ENCODE data around the gene TEAD1.

Gene TEAD1

GRCh38 chr11:12666915-12667314, 7.3 kb upstream of the TEAD1 start:
- no peak for DNase-seq (ENCODE audit: low read depth)

- no peak for DNase-seq (ENCODE audit: low read depth)
Measured at GRCh38 chr11:12667646-12668045, 6.6 kb upstream of the TEAD1 start.

DNA sequence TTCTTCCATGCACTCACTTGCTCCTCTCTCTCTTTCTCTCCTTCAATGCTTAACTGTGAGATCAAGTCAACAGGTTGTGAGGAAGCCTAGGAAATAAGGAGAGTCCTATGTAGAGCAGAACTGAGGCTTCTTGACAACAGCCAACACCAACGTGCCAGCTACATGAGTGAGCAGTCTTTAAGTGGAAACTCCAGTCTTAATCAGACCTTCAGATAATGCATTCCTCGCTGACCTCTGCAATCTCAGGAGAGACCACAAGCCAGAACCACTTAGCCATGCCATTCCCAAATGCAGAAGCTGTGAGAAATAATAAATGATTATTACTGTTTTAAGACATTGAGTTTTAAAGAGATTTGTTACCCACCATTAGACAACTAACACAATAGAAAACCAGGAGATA, 6.1 kb upstream of the TEAD1 start:
- no peak for DNase-seq (ENCODE audit: low read depth)

DNA sequence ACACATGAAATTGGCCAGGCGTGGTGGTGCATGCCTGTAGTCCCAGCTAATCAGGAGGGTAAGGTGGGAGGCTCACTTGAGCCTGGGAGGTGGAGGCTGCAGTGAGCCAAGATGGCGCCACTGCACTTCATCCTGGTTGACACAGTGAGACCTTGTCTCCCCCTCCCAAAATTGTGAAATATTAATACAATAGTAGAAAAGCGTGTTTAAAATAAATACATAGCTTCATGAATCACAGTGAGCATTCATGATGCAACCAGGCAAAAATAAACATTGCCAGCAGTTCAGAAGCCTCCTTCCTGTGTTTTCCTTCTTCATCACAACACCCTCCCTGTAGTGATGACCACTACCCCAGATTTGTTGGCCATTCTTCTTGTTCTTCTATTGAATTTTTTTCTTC, 4.3 kb upstream of the TEAD1 start:
- no peak for DNase-seq (ENCODE audit: low read depth)

DNA sequence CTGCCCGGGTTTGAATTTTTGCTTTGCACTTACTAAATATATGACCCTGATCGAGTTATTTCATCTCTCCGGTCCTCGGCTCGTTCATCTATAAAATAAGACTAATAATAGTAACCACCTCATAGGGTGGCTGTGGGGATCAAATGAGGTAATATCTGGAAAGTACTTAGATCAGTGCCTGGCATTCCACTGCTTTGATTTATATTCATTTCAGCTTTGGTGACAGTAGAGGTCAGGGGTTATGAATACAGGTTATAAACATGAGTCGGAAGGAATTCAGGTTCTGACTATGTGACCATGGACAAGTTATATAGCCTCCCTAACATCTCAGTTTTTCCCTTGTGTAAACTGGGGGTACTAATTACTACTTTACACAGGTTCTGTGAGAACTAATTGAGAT, 2.9 kb upstream of the TEAD1 start:
- DNase-seq (ENCODE audit: low read depth), result no peak

DNA sequence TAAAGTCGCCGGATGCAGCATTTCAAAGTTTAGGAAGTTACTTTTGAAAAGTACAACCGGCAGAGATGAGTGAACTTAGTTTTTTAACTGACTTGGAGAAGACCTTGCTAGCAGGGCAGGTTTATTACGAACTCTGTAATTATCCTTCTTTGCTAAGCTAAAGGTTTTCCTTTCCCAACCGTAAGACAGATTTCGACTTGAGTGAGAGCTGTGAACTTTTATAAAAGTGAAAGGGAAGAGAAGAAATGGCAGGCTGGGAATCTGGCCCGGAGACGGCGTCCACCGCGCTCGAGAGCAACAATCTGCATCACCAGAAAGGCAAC, 659 bp upstream of the TEAD1 start:
- no peak for DNase-seq (ENCODE audit: low read depth)

DNA sequence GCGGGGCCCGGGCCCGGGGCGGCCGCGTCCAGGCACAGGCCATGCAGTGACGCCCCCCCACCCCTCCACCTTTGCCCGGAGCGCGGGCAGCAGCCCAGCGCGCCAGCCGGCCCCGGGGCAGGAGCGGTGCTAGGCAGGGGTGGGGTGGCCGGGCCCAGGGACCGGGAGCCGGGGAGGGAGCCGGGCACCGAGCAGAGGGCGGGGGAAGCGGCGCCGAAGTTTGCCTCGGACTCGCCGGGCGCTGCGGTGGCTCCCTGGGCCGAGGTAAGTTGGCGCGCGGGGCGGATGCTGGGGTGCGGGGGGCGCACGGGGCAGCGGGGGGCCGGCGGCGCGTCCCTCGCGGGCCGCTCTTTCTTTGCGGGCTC, 332 bp downstream of the TEAD1 start:
- DNase-seq (ENCODE audit: low read depth), result no peak

DNA sequence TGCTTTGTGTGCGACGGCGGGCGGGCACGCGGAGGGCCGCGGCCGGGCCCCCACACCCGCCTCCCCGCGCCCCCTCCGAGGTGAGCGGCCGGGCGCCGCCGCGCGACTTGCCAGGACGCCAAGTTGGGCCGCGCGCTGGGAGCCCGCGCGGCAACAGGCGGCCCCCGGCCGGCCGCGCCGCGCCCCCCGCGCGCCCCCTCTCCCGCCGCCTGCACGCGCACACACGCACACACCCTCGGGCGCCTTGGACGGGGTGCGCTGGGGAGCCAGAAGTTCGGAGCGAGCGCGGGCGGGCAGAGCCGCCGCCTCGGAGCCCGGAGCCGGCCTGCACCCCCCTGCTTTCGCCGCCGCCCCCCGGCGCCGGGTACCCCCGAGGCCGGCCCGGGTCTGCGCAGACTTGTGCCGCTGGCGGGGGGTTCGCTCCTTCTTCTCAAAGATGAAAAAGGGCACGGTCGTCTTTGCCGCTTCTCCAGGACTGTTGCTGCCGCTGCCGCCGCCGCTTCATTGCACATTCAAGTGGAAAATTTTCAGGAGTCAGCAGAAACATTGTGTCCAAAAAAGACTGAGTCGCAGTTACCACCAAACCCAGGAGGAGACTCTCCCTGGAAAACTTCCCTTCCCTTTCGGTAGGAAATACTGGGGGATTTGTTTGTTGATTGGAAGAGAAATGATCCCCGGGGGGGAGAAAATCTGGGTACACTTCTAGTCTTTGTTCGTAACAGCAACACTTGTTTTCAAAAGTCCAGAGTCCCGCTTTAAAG, 895 bp downstream of the TEAD1 start:
- DNase-seq (ENCODE audit: low read depth), result no peak

GRCh38 chr11:12675951-12676711, 1.9 kb downstream of the TEAD1 start:
- no peak for DNase-seq (ENCODE audit: low read depth)

DNA sequence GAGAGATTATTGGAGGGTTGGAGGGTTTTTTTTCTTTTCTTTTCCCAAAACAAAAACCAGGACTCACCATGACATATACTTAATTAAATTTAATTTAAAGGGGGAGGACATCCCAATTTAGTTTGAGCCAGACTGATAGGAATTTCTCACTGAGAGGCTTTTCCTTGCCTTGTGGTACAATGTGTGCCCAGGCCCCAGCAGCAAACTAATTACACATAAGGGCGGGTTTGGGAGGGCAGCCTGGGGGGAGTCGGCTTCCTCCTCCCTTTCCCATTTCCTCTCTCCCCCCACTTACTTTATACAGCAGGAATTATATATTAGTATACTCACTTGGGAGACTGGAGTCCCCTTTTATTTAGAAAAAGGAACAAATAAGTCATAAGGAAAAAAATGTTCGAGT, 2.9 kb downstream of the TEAD1 start:
- DNase-seq (ENCODE audit: low read depth), result no peak

DNA sequence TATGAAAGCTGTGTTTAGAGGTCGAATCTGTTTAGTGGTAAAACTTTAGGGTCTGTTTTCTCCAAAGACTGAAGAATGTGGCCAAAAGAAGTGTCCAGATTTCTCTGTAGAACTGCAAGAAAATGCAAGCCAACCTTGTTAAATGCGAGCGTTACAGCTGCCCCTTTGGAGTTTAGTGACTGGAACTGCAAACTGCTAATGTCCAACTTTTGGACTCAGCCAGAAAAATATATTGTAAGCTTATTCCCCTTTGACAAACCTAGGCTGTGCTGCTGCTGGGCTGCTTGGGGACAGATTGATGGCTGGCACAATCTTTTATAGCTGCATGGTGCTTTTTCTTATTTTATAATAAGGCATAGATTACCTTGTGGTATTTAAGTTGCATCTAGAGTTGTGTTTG, 3.9 kb downstream of the TEAD1 start:
- no peak for DNase-seq (ENCODE audit: low read depth)

- no peak for DNase-seq (ENCODE audit: low read depth)
Measured at GRCh38 chr11:12678991-12679390, 4.8 kb downstream of the TEAD1 start.

- no peak for DNase-seq (ENCODE audit: low read depth)
Measured at GRCh38 chr11:12679471-12679870, 5.2 kb downstream of the TEAD1 start.

DNA sequence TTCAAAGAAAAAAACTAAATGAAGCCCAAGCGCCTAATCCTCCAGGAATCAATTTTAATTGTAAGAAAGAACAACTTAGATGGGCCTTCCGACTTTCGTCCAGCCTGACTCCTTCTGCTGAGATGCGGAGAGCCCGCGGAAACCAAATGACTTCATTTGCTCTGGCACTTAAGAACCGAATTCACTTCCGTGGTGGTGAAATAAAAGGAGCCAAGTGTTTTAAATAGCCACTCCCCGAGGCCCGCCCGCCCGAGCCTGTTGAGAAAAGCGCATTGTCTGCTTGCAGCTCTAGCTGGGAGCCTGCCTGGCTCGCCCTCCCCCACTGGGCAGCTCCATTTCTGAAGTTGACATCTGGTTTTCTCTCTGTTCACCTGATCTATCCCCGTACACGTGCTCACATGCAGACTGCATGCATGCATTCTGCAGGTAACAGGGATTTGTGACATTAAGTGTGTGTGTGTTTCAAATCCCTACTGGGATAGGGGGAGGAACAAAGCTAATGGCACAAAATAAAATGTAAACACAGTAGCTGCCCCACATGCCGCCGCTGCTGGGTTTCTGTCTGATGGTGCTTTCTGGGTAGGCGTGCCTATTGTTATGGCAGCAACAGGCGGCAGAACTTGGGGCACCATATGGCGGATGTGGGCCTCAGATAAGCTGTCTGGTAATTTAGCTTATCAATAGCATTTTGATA, 6.2 kb downstream of the TEAD1 start:
- no peak for DNase-seq (ENCODE audit: low read depth)

GRCh38 chr11:12680940-12681258, 6.7 kb downstream of the TEAD1 start:
- no peak for DNase-seq (ENCODE audit: low read depth)

DNA sequence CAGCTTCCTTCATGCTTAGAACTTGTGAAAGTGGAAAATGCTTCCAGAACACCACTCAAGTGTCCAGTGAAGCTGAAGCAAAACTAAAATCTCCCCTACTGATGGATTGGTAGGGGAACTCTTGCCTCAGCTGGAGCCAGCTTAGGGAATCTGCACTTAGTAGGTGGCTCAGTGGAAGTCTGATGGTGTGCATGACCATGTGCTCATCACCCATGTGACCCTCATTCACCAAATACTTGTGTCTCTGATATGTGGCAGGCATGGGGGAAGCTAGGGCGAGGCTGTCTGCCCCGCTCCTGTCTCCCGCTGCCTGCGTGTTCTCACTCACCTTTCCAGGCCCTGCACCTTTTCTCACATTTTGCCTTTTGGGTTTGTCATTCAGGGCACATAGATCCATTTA, 7.2 kb downstream of the TEAD1 start:
- DNase-seq (ENCODE audit: low read depth), result no peak

- DNase-seq (ENCODE audit: low read depth), result no peak
Measured at GRCh38 chr11:12682288-12682687, 8.1 kb downstream of the TEAD1 start.

DNA sequence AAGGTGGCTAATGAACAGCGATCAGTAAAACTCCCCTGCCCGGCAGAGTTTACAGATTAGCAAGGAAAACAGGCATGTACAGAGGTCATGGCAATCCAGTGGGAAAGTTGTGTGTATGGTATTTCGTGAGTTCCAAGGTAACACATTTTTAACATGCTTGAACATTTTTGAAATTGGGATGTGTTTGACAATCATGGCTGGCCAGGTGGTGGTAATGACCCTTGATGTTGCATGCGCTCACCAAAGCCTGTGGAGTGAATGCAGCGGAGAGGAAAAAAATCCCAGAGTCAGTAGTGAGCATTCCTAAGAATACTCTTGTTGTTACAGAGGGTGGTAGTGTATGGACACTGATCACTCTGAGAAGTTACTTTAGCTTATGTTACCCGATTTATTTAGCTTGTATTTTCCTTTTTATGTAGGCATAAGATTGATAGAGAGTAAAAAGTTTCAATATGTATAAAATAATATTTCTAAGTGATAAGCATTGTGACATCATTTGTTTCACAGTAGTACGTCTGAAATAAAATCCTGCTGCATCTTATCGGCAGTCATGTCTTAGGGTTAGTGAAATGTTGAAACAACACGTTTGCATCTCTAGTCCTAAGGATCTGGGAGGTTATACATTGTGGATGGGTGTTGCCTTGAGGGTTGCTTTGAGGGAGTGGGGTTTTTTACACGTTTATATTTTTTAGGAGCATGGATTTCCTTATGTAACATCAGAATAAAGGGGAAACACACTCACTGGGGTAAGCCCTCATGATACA, 8.7 kb downstream of the TEAD1 start:
- DNase-seq (ENCODE audit: low read depth), result no peak

DNA sequence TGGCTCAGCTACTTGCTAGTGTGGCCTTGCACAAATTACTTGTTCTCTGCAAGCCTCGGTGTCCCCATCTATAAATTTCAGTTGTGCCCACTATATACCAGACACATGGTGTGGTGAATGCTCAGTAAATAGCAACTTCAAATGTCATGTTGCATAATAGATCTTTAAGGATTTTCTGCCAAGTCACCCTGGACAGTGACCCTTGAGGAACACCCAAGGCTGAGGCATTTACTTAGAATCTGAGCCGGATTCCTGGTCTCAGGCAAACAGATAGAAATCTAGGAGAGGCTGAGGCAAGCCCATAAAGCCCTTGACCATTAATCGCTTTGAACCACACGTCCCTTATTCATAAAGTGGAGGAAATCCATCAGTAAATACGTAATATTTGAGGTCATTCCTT, 9.7 kb downstream of the TEAD1 start:
- DNase-seq (ENCODE audit: low read depth), result no peak

GRCh38 chr11:12684315-12684714, 10.1 kb downstream of the TEAD1 start:
- no peak for DNase-seq (ENCODE audit: low read depth)

DNA sequence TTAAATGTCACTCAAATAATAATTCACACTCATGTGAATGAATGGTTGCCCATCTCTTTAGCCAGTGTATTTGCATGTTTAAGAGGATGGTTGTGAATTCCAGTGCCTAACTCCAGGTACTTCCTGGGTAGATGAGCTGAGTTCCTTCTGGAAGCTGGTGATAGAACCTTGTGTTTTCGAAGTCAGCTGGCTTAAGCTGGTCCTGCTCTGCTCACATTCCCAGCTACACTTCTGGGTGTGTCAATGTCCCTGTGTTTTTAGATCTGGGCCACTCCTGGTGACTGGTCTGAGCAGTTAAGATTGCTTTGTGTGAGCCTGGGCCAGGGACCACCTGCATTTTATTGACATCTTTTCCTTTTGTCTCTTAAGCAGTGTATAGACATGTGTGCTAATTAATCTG, 10.6 kb downstream of the TEAD1 start:
- no peak for DNase-seq (ENCODE audit: low read depth)

DNA sequence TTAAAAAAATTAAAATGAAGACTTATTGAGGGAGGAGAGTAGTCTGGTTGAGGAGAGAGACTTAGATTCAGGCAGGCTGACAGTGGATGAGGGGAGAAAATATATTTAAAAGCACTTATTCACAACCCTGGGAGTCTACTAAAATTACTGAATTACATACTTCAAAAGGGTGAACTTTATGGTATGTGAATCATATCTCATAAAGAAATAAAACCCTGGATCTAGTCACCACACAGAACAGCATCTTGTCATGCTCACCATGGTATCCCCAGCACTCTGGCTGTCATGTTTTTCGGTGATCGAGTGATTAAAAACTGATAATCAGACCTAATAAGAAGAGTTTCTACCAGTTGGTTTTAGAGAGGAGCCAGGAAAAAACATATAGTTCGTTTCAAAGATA, 11.0 kb downstream of the TEAD1 start:
- no peak for DNase-seq (ENCODE audit: low read depth)

All from activated T-helper 1 cell treated with Interleukin-2 at 50 U/mL for 16 hours (primary cell).